GF-D8 (cell line): ENCODE data around the gene EYA2.

Source experiments
- DNase-seq: peaks from one replicate; lab custom pipeline; 2025; lab: John Stamatoyannopoulos, UW

The EYA2 gene

DNA sequence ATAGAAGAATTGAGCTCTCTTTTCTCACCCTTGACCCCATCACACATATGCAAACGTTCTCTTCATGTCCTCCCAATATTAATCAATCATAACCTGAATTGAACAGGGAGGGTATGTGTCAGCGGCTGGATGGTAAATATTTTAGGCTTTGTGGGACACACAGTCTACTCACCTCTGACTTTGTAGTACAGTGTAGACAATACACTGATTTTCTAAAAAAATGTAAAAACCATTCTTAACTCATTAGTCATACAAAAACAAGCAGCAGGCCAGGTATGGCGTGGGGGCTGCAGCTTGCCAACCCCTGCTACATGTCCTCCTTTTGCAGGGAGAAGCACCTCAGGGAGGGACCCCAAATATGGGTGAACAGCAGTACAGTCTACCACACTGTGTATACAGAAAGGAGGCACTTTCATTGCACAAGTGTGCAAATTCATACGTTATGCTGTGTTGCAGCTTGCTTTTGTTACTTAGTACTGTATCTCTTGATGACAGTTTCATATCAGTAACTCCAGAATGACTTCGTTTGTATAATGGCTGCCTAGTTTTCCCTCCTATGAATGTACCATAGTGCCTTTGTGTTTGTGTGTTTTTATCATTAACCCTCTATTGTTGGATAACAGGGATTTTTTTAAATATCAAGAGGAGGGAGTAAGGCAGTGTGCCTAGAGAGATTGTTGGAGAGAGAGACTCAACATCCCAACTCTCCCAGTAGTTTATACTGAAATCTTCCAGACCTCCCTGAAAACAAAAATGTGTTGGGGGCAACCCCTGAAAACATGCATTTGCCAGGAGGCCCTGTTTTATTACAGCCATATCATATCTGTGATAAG lies 247.5 kb downstream of the EYA2 start:
- DNase-seq, result no peak

DNA sequence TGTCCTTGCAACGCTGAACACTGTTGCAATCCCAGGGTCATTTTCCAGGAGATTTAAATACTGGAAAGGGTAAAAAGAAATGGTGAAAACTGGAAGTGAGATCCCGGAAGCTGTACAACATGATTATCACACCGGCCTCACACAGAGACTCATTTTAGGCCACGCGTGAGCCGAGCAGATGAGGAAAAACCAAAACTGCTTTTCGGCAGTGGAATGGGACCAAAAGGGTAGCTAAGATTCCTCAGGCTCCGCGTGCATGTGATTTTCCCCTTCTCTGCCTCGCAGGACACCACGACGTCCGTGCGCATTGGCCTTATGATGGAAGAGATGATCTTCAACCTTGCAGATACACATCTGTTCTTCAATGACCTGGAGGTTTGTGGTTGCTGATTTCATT lies 248.1 kb downstream of the EYA2 start:
- no peak for DNase-seq

GRCh38 chr20:47143657-47144056 lies 249.0 kb downstream of the EYA2 start:
- no peak for DNase-seq

GRCh38 chr20:47144463-47144862 lies 249.8 kb downstream of the EYA2 start:
- no peak for DNase-seq

- DNase-seq, result no peak
Observed at GRCh38 chr20:47146686-47147085, 252.0 kb downstream of the EYA2 start.

- no peak for DNase-seq
Observed at GRCh38 chr20:47148059-47148458, 253.4 kb downstream of the EYA2 start.

GRCh38 chr20:47149939-47150338 lies 255.3 kb downstream of the EYA2 start:
- DNase-seq, result no peak

GRCh38 chr20:47150403-47151152 lies 255.9 kb downstream of the EYA2 start:
- no peak for DNase-seq

DNA sequence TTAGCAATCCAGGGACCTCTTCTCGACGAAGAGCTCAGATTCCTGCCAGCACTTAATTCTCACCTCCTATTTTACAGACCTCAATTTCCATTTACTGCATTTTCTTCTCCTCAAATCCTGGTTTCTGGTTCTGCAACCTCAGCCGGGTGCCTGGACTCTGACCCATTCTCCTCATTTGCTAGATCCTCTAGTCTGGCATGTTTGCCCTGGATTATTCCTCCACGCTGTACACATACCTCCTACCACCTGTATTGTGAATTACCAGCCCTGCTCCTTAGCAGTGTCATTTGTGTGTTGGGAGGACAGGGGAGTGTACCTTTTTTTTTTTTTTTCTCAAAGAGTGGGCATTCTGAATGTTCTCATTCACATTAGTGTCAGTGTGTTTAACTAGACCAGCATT lies 257.4 kb downstream of the EYA2 start:
- no peak for DNase-seq

- no peak for DNase-seq
Observed at GRCh38 chr20:47154089-47154488, 259.4 kb downstream of the EYA2 start.

DNA sequence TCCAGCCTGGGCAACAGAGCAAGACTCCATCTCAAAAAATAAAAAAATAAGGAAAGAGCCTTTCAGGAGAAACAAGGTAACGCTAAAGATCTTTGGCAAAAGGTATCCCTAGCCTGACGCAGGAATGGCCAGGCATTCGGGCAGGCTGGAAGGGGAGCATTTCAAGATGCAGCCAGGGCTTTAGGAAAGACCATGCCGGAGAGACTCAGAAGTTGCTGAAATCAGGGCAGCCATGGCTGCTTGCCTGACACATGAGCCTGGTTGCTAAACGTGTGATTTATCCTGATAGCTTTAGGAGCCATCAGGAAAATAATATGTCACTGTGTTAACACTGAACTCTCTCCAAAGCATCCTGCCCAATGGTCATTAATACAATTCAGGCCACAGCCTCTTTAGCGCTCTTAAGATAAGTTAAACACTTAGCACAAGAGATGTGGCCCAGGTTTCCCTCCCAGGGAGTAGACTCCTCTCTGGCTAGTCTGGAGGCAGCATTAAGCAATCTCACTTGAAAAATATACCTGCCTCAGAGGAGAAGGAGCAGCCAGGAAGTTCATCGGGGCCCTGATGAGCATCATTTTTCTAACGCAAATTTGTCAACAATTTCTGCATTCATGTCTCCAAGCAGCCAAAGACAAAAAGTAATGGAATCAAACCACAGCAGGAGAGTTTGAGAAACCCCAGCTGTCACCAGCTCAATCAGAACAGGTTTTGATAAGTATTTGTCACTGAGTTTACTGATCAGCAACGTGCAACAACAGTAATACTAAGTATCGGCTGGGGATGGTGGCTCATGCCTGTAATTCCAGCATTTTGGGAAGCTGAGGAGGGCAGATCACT lies 261.9 kb downstream of the EYA2 start:
- DNase-seq, result no peak

GRCh38 chr20:47159166-47159565 lies 264.5 kb downstream of the EYA2 start:
- no peak for DNase-seq

- DNase-seq, result no peak
Observed at GRCh38 chr20:47160240-47160639, 265.6 kb downstream of the EYA2 start.

GRCh38 chr20:47160992-47161391 lies 266.3 kb downstream of the EYA2 start:
- DNase-seq, result no peak

GRCh38 chr20:47161411-47161810 lies 266.8 kb downstream of the EYA2 start:
- no peak for DNase-seq

- no peak for DNase-seq
Observed at GRCh38 chr20:47164140-47164539, 269.5 kb downstream of the EYA2 start.

DNA sequence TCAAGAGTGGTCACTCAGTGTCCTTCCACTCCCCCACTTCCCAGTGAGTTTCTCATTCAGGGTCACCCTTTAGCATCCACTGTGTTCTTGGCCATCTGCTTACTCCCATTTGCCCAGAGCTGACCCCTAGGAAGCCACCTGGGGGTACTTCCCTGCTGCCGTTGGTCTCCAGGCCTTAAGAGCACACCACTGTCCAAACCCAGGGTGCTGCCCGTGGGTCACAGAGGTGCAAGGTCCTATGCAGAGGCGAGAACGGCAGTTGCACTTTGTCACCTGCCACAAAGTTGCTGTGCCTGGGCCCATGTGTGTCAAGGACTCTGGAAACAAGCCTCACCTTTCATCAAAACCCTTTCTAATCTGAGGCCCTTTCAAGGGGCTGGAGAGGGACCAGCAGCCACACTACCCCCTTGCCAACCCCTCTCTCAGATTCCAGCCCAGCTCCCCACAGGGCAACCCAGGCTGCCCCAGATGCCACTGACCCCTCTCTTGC lies 270.8 kb downstream of the EYA2 start:
- no peak for DNase-seq

GRCh38 chr20:47167846-47168245 lies 273.2 kb downstream of the EYA2 start:
- DNase-seq, result no peak

GRCh38 chr20:47172579-47172978 lies 277.9 kb downstream of the EYA2 start:
- DNase-seq, result no peak

- no peak for DNase-seq
Observed at GRCh38 chr20:47173596-47174216, 279.1 kb downstream of the EYA2 start.

DNA sequence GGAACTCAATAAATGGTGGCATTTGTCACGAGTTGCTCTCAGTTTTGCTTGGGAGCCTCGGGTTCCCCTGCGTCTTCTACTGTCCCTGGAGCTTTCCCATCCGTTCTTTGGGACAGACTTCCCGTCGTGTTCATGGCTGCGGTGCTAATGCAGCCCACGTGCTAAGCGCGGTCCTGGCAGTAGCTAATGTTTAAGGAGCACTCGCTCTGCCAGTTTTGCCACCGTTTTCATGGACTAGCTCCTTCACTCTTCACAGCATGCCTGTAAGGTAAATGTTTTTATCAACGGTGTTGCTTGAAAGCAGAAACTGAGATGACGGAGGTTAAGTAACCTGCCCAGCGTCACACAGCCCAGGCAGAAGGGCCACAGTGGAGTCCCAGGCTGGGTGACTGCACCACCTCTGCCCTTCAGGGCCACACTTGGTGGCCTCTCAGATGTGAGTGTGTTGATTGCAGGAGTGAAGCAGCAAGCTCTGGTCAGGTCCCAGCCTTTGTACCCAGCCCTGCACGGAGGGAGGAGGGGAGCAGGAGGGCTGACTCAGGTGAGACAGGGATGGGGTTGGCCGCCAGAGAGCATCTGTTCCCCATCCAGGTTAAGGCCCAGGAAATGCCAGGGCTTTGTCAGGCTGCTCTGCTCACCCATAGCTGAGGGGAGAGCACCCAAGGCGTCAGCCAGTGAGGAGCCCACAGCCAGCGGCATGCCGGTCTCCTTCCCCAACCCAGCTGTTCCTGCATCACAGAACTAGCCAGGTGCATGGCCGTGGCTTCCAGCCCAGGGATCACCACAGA lies 280.0 kb downstream of the EYA2 start:
- no peak for DNase-seq
